Measurements from ENCODE around the gene SOX1. TPM values are rescaled to one million over a fixed set of nuclear protein-coding genes. Genes with fewer than 3 reads are reported as not detected.

The SOX1 gene
- total RNA-seq (2016; rRNA removed; fragmentation: Illumina TruSeq; extraction: Trizol): not detected in 2 replicates
- not detected in 2 replicates for total RNA-seq (2016; cell fraction: cytosol; rRNA removed; fragmentation: Illumina TruSeq; extraction: Trizol; ENCODE audit: low read depth)
- total RNA-seq (2016; cell fraction: insoluble cytoplasmic fraction; rRNA removed; fragmentation: Illumina TruSeq; extraction: Trizol): not detected in 2 replicates
- total RNA-seq (2016; cell fraction: membrane; rRNA removed; fragmentation: Illumina TruSeq; extraction: Trizol): not detected in 2 replicates
- total RNA-seq (2016; cell fraction: nucleus; rRNA removed; fragmentation: Illumina TruSeq; extraction: Trizol): not detected in 2 replicates
- polyA plus RNA-seq (2011; rRNA removed): not detected in 2 replicates
- polyA plus RNA-seq (2011; cell fraction: cytosol; rRNA removed): not detected in 2 replicates
- not detected in 2 replicates for polyA plus RNA-seq (2011; cell fraction: nucleus; rRNA removed)
- not detected in 2 replicates for polyA plus RNA-seq (2012)
- polyA plus RNA-seq (2016; cell fraction: cytosol; fragmentation: Illumina TruSeq; extraction: Trizol; ENCODE audit: low read depth): not detected in 2 replicates
- not detected in 2 replicates for polyA plus RNA-seq (2016; cell fraction: insoluble cytoplasmic fraction; fragmentation: Illumina TruSeq; extraction: Trizol; ENCODE audit: low read depth)
- not detected in 2 replicates for polyA plus RNA-seq (2016; cell fraction: membrane; fragmentation: Illumina TruSeq; extraction: Trizol; ENCODE audit: low read depth)
- not detected in 2 replicates for polyA plus RNA-seq (2016; cell fraction: nucleus; fragmentation: Illumina TruSeq; extraction: Trizol; ENCODE audit: insufficient read depth, low read depth)
- polyA minus RNA-seq (2011; rRNA and poly(A)+ RNA removed; ENCODE audit: low replicate concordance): not detected in 2 replicates
- not detected in 2 replicates for polyA minus RNA-seq (2011; cell fraction: cytosol; rRNA and poly(A)+ RNA removed)
- polyA minus RNA-seq (2011; cell fraction: nucleus; rRNA and poly(A)+ RNA removed): not detected in 2 replicates
- not detected for Bru-seq, nascent RNA
- not detected for BruChase-seq, experiment 1, labeled RNA remaining after a 6-hour chase
- BruChase-seq, experiment 2, labeled RNA remaining after a 2-hour chase: not detected
- long read RNA-seq, experiment 1: 0 reads
- long read RNA-seq, experiment 2: 0 reads

DNA sequence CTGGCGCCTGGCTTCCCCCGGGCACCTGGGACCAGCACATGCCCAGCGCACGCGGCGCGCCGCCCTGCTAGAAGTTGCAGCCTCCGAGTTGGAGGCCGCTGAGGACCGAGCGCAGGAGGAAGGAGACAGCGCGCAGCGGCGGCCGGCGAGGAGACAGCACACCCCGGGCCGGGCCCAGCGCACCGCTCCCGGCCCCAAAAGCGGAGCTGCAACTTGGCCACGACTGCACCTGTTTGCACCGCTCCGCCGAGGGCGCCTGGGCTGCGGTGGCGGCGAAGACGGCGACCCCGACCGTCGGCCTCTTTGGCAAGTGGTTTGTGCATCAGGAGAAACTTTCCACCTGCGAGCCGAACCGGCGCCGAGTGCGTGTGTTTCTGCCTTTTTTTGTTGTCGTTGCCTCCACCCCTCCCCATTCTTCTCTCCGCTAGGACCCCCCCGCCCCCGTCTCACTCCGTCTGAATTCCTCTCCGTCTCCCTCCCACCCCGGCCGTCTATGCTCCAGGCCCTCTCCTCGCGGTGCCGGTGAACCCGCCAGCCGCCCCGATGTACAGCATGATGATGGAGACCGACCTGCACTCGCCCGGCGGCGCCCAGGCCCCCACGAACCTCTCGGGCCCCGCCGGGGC lies at the start of gene SOX1:
Gene SOX1, plus strand, starts transcription at position 34 of the 626 bp plus-strand sequence. Its CDS starts 510 bp downstream, at position 544.
- no peak within 1 kb of the TSS for H3K4me3 ChIP-seq (replicated peaks in 1 of 3; ENCODE audit: insufficient read depth in 1 of 3, low read depth in 2 of 3, low read length in 3 of 3)
- intact Hi-C loops (cut with micrococcal nuclease; ENCODE audit: unreplicated experiment): no loop called here
- no peaks in the 10 kb centered on the region for H3K4me1 ChIP-seq (ENCODE audit: insufficient read depth, low read length)
- no peak within 1 kb of the TSS for H3K27ac ChIP-seq (ENCODE audit: extremely low read length, insufficient read depth, low read length)
- ATAC-seq (no peak), DNase-seq (ENCODE audit: low spot score) (no peak), FAIRE-seq (no peak)
- peaks cover 0 to 29% of the 10 kb centered on the region in 2 experiments; a peak in 4 of 5 replicates for H3K27me3 ChIP-seq (ENCODE audit: control insufficient read depth in 1 of 2, insufficient read depth in 2 of 2, low read length in 2 of 2)
- no peak within 1 kb of the TSS for H3K4me2 ChIP-seq (ENCODE audit: low read depth, low read length)
- CTCF ChIA-PET (ENCODE audit: low intra/inter-chr PET ratio, low total read pairs): no interaction called here
- H3K9me3 ChIP-seq (ENCODE audit: low read length): no peaks in the 10 kb centered on the region
- H2AFZ ChIP-seq (ENCODE audit: low read length): no peak within 1 kb of the TSS
- BruUV-seq (replicated peaks): no TSS peak
- POLR2A ChIA-PET: no interaction called here
- no peaks in the 10 kb centered on the region for H4K20me1 ChIP-seq (ENCODE audit: insufficient read depth, low read length)
- no peaks in the 10 kb centered on the region for H3K79me2 ChIP-seq (ENCODE audit: insufficient read depth, low read length)
- WGBS (ENCODE audit: low lambda C conversion rate): 80% methylated on average over 49 of the region's 66 CpGs
- H3K36me3 ChIP-seq (replicated peaks in 1 of 2; ENCODE audit: control insufficient read depth in 1 of 2, insufficient read depth in 2 of 2, low read length in 2 of 2): no peaks in the 10 kb centered on the region
- in situ Hi-C loops (cut with HindIII; ENCODE audit: extremely low pct_ligation_motif_present, low pct_unique_long_range_greater_than_20kb): no loop called here
- H3K9ac ChIP-seq (ENCODE audit: insufficient read depth, low read depth, low read length): no peak within 1 kb of the TSS
- TF ChIP-seq ATF1 (CRISPR knock-in tag; IDR thresholded peaks at IDR 0.05) (no peak), ZFP36 (IDR thresholded peaks at IDR 0.05; ENCODE audit: borderline replicate concordance, low read depth, low read length, partially characterized antibody) (no peak), HMG20B (CRISPR knock-in tag; conservative IDR thresholded peaks at IDR 0.05) (no peak), ZNF670 (CRISPR knock-in tag; IDR thresholded peaks at IDR 0.05; ENCODE audit: borderline replicate concordance) (no peak), MXD4 (CRISPR knock-in tag; IDR thresholded peaks at IDR 0.05) (no peak), ZNF589 (CRISPR knock-in tag; conservative IDR thresholded peaks at IDR 0.05) (no peak), ZBTB21 (CRISPR knock-in tag; IDR thresholded peaks at IDR 0.05) (no peak), ZNF709 (CRISPR knock-in tag; IDR thresholded peaks at IDR 0.05) (no peak)
- TF ChIP-seq, protein P1, sequence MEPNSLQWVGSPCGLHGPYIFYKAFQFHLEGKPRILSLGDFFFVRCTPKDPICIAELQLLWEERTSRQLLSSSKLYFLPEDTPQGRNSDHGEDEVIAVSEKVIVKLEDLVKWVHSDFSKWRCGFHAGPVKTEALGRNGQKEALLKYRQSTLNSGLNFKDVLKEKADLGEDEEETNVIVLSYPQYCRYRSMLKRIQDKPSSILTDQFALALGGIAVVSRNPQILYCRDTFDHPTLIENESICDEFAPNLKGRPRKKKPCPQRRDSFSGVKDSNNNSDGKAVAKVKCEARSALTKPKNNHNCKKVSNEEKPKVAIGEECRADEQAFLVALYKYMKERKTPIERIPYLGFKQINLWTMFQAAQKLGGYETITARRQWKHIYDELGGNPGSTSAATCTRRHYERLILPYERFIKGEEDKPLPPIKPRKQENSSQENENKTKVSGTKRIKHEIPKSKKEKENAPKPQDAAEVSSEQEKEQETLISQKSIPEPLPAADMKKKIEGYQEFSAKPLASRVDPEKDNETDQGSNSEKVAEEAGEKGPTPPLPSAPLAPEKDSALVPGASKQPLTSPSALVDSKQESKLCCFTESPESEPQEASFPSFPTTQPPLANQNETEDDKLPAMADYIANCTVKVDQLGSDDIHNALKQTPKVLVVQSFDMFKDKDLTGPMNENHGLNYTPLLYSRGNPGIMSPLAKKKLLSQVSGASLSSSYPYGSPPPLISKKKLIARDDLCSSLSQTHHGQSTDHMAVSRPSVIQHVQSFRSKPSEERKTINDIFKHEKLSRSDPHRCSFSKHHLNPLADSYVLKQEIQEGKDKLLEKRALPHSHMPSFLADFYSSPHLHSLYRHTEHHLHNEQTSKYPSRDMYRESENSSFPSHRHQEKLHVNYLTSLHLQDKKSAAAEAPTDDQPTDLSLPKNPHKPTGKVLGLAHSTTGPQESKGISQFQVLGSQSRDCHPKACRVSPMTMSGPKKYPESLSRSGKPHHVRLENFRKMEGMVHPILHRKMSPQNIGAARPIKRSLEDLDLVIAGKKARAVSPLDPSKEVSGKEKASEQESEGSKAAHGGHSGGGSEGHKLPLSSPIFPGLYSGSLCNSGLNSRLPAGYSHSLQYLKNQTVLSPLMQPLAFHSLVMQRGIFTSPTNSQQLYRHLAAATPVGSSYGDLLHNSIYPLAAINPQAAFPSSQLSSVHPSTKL (CRISPR knock-in tag; IDR thresholded peaks at IDR 0.05): no peak
- TF ChIP-seq, protein P2, sequence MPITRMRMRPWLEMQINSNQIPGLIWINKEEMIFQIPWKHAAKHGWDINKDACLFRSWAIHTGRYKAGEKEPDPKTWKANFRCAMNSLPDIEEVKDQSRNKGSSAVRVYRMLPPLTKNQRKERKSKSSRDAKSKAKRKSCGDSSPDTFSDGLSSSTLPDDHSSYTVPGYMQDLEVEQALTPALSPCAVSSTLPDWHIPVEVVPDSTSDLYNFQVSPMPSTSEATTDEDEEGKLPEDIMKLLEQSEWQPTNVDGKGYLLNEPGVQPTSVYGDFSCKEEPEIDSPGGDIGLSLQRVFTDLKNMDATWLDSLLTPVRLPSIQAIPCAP (CRISPR knock-in tag; IDR thresholded peaks at IDR 0.05; ENCODE audit: low read depth): no peak
- TF ChIP-seq, protein P3, sequence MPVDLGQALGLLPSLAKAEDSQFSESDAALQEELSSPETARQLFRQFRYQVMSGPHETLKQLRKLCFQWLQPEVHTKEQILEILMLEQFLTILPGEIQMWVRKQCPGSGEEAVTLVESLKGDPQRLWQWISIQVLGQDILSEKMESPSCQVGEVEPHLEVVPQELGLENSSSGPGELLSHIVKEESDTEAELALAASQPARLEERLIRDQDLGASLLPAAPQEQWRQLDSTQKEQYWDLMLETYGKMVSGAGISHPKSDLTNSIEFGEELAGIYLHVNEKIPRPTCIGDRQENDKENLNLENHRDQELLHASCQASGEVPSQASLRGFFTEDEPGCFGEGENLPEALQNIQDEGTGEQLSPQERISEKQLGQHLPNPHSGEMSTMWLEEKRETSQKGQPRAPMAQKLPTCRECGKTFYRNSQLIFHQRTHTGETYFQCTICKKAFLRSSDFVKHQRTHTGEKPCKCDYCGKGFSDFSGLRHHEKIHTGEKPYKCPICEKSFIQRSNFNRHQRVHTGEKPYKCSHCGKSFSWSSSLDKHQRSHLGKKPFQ (CRISPR knock-in tag; IDR thresholded peaks at IDR 0.05; ENCODE audit: insufficient replicate concordance): no peak
